Osteocyte (in vitro differentiated cells): Measurements from ENCODE around the gene SHISA2. TPM values are rescaled to one million over a fixed set of nuclear protein-coding genes. Genes with fewer than 3 reads are reported as not detected.
A peak's percentile ranks its signal among the peaks of the same experiment; 100 is the strongest.
"Not testable (repeated sequence)": the region's sequence is repeated elsewhere in the genome, so short reads cannot be mapped to it uniquely, and the experiment has no call there.

Source experiments
- DNase-seq: peaks from one replicate; pipeline ENCODE4 v3.0.0; 2021; ENCODE audit warnings: mixed read lengths; ENCODE audit not compliant: unreplicated experiment; ENCODE audit errors: extremely low spot score
- H3K27ac Mint-ChIP-seq: one replicate; pipeline ENCODE4 v1.8.0; 2021; ENCODE audit warnings: mild to moderate bottlenecking, mixed read lengths; ENCODE audit not compliant: unreplicated experiment
- H3K27me3 Mint-ChIP-seq: one replicate; pipeline ENCODE4 v1.8.0; 2021; ENCODE audit warnings: mixed read lengths; ENCODE audit not compliant: unreplicated experiment
- H3K36me3 Mint-ChIP-seq: one replicate; pipeline ENCODE4 v1.8.0; 2021; ENCODE audit warnings: mixed read lengths; ENCODE audit not compliant: unreplicated experiment
- H3K4me1 Mint-ChIP-seq: one replicate; pipeline ENCODE4 v1.8.0; 2021; ENCODE audit warnings: mixed read lengths; ENCODE audit not compliant: unreplicated experiment
- H3K4me3 Mint-ChIP-seq: one replicate; pipeline ENCODE4 v1.8.0; 2021; ENCODE audit warnings: mild to moderate bottlenecking, moderate library complexity, mixed read lengths; ENCODE audit not compliant: unreplicated experiment
- H3K9me3 Mint-ChIP-seq: one replicate; pipeline ENCODE4 v1.8.0; 2021; ENCODE audit warnings: mixed read lengths; ENCODE audit not compliant: unreplicated experiment
- CTCF ChIP-seq: fragments of 200-600 bp; sonication (generic); IDR thresholded peaks from 2 replicates; pipeline ENCODE4 v1.5.0; 2021; ENCODE audit warnings: antibody characterized with exemption, mild to moderate bottlenecking, moderate library complexity
- total RNA-seq: library from RNA; stranded (reverse); gene quantifications from 2 replicates; pipeline ENCODE4 v1.2.1, GENCODE V29; 2021

Gene SHISA2
- total RNA-seq, 1 donor from 2014 or later, result 128 TPM

- no peak for TF ChIP-seq CTCF
- H3K27ac Mint-ChIP-seq, result no peak overlapping the region
- DNase-seq, result no peak
- H3K36me3 Mint-ChIP-seq, result no peaks in the 10 kb centered on the region
- H3K4me3 Mint-ChIP-seq, result peak overlapping the region; percentile 57
- H3K4me1 Mint-ChIP-seq, result peaks cover 22% of the 10 kb centered on the region
- no peaks in the 10 kb centered on the region for H3K27me3 Mint-ChIP-seq
- no peaks in the 10 kb centered on the region for H3K9me3 Mint-ChIP-seq
Observed at GRCh38 chr13:26074706-26075105, 22.9 kb upstream of the SHISA2 start.

DNA sequence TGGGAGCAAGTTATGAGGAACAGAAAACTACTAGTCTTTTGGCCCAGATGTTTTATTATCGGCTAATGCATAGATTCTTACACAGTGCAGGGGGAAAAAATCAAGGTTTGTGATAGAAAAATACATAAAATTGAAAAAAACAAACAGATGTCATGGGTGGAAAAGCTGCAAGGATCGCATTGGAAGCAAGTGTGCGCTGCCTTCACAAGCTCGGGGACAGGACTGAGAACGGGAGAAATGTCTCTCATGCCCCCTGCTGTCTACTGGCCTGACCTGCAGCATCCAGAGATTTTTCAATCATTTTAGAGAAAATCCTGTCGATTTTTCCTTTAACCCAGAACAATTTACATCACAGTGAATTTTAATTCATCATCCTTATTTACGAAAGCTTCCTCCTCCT lies 20.5 kb upstream of the SHISA2 start:
- not testable (repeated sequence) for H3K9me3 Mint-ChIP-seq, H3K27ac Mint-ChIP-seq, DNase-seq

GRCh38 chr13:26071691-26072090 lies 19.9 kb upstream of the SHISA2 start:
- H3K36me3 Mint-ChIP-seq, result no peaks in the 10 kb centered on the region
- H3K27ac Mint-ChIP-seq, result no peak overlapping the region
- TF ChIP-seq CTCF, result no peak
- H3K4me3 Mint-ChIP-seq, result no peak overlapping the region
- H3K27me3 Mint-ChIP-seq, result no peaks in the 10 kb centered on the region
- no peaks in the 10 kb centered on the region for H3K9me3 Mint-ChIP-seq
- H3K4me1 Mint-ChIP-seq, result peaks cover 22% of the 10 kb centered on the region
- no peak for DNase-seq

More for the DNA sequence above, 20.5 kb upstream of the SHISA2 start:
- H3K36me3 Mint-ChIP-seq, H3K4me3 Mint-ChIP-seq, H3K27me3 Mint-ChIP-seq: not testable (repeated sequence)
- peaks cover 22% of the 10 kb centered on the region for H3K4me1 Mint-ChIP-seq

DNA sequence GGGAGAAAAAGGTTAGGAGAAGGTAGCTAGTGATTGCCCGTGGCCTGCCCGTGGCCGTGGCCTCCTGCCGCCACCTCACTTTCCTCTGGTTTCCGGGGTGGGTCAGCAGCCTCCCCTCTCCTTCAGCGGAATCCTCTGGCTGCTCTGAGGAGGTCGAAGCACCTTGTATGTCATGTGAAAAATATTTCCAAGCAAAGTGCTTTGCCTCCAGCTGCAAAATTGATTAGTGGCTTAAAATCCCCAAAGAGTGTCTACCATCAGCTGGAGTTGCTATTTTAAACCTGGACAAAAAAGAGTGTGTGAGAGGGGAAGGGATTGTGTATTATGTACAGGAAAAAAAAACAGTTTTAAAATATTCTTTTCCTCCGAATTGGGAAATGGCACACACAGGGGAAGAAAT lies 17.8 kb upstream of the SHISA2 start:
- not testable (repeated sequence) for H3K9me3 Mint-ChIP-seq, H3K27me3 Mint-ChIP-seq, H3K36me3 Mint-ChIP-seq, H3K27ac Mint-ChIP-seq, H3K4me3 Mint-ChIP-seq, DNase-seq, H3K4me1 Mint-ChIP-seq

DNA sequence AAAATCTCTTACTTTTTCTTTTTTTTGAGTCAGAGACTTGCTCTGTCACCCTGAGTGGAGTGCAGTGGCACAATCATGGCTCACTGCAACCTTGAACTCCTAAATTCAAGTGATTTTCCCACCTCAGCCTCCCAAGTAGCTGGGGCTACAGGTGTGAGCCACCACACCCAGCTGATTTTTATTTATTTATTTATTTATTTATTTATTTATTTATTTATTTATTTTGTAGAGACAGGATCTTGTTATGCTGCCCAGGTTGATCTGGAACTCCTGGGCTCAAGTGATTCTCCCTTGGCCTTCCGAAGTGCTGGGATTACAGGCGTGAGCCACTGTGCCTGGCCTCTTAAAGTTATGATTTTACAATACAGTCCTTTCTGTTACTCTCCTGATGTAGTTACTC lies 16.6 kb upstream of the SHISA2 start:
- H3K27me3 Mint-ChIP-seq, H3K4me3 Mint-ChIP-seq, H3K9me3 Mint-ChIP-seq: not testable (repeated sequence)

DNA sequence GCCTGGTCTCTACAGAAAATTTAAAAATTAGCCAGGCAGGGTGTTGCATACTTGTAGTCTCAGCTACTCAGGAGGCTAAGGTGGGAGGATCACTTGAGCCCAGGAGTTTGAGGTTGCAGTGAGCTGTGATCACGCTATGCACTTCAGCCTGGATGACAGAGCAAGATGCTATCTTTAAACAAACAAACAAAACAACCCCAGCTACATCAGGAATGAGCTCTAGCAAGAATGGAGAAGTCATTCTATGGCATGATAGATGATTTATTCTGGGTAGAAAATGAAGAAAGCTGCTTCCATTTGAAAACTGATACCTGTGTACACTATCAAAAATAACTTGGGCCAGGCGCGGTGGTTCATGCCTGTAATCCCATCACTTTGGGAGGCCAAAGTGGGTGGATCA lies 15.8 kb upstream of the SHISA2 start:
- Mint-ChIP-seq H3K27me3 (no peaks in the 10 kb centered on the region), H3K27ac (no peak overlapping the region), H3K4me1 (peaks cover 8% of the 10 kb centered on the region), H3K9me3 (no peaks in the 10 kb centered on the region), H3K36me3 (no peaks in the 10 kb centered on the region), H3K4me3 (no peak overlapping the region)
- DNase-seq, result no peak
- TF ChIP-seq CTCF, result no peak

More for the DNA sequence above, 16.6 kb upstream of the SHISA2 start:
- not testable (repeated sequence) for H3K4me1 Mint-ChIP-seq, H3K36me3 Mint-ChIP-seq, H3K27ac Mint-ChIP-seq, DNase-seq

GRCh38 chr13:26066492-26066891 lies 14.7 kb upstream of the SHISA2 start:
- not testable (repeated sequence) for H3K4me3 Mint-ChIP-seq, H3K27me3 Mint-ChIP-seq, DNase-seq, H3K9me3 Mint-ChIP-seq, H3K36me3 Mint-ChIP-seq, H3K27ac Mint-ChIP-seq
- H3K4me1 Mint-ChIP-seq, result peaks cover 16% of the 10 kb centered on the region
